Panc1 (cell line): ENCODE results near the gene ANTXR2. TPM values are rescaled to one million over a fixed set of nuclear protein-coding genes. Genes with fewer than 3 reads are reported as not detected.

Experiments used
- ATAC-seq: fragments of 200-7000 bp; cut with Tn5 transposase; 2 replicates; pipeline ENCODE4 v1.9.1; 2020; ENCODE audit warnings: mild to moderate bottlenecking, moderate library complexity
- BruUV-seq: library from RNA; stranded (reverse); fragments of 400-500 nt; replicated peaks from 2 replicates; lab custom pipeline; 2021; lab: Mats Ljungman, UMichigan
- CTCF ChIA-PET: fragments of 300-600 bp; sonication (Branson Sonifier 250); formaldehyde crosslinking; loops from one replicate; lab custom pipeline; 2022; ENCODE audit warnings: antibody characterized with exemption; lab: Charles Lee
- POLR2A ChIA-PET: fragments of 300-600 bp; sonication (Branson Sonifier 250); formaldehyde crosslinking; loops from one replicate; lab custom pipeline; 2022; ENCODE audit warnings: antibody characterized with exemption; lab: Charles Lee
- DNase-seq: peaks from one replicate; pipeline ENCODE4 v3.0.0-alpha.2; 2010; ENCODE audit warnings: low read depth, low spot score
- H3K27ac ChIP-seq: 2 replicates; pipeline ENCODE4 v1.5.1; 2011; ENCODE audit warnings: mild to moderate bottlenecking, low read length, inconsistent platforms
- H3K27me3 ChIP-seq: fragments of 200-500 bp; sonication (Bioruptor generic); 2 replicates; pipeline ENCODE4 v1.6.0; 2014; ENCODE audit warnings: low read length, inconsistent platforms; ENCODE audit not compliant: control insufficient read depth, insufficient read depth
- H3K36me3 ChIP-seq: fragments of 200-500 bp; sonication (Bioruptor generic); 2 replicates; pipeline ENCODE4 v1.5.1; 2014; ENCODE audit warnings: inconsistent platforms, mild to moderate bottlenecking, low read length, moderate library complexity; ENCODE audit not compliant: control insufficient read depth, insufficient read depth
- H3K4me1 ChIP-seq: 2 replicates; pipeline ENCODE4 v1.5.1; 2011; ENCODE audit warnings: inconsistent platforms, mild to moderate bottlenecking, low read length, moderate library complexity; ENCODE audit not compliant: control insufficient read depth, insufficient read depth
- H3K4me3 ChIP-seq, 2 experiments: 2 replicates each; pipeline ENCODE4 v1.5.1; 2011 to 2012; ENCODE audit warnings: low read depth in 2 of 2, low read length in 2 of 2, mild to moderate bottlenecking in 2 of 2, inconsistent platforms in 1 of 2, moderate library complexity in 1 of 2
- H3K9me3 ChIP-seq: fragments of 200-500 bp; sonication (Bioruptor generic); 2 replicates; pipeline ENCODE4 v1.5.1; 2014; ENCODE audit warnings: low read depth, mild to moderate bottlenecking, inconsistent platforms, low read length, moderate library complexity; ENCODE audit not compliant: control insufficient read depth, insufficient read depth
- CTCF ChIP-seq: fragments of 450-650 bp; IDR thresholded peaks from 2 replicates; pipeline ENCODE4 v1.5.1; 2017; ENCODE audit warnings: mild to moderate bottlenecking
- POLR2AphosphoS5 ChIP-seq: IDR thresholded peaks from 2 replicates; pipeline ENCODE4 v1.6.1; 2012; ENCODE audit warnings: mild to moderate bottlenecking, low read depth, low read length, moderate library complexity
- REST ChIP-seq, 2 experiments: IDR thresholded peaks; 2 replicates each; pipeline ENCODE4 v1.6.1; 2011 to 2012; ENCODE audit warnings: low read depth in 2 of 2, control low read depth in 1 of 2, low read length in 1 of 2, mild to moderate bottlenecking in 1 of 2, moderate library complexity in 1 of 2; ENCODE audit not compliant: insufficient read depth in 1 of 2
- SIN3A ChIP-seq: IDR thresholded peaks from 2 replicates; pipeline ENCODE4 v1.6.1; 2012; ENCODE audit warnings: low read depth, mild to moderate bottlenecking, low read length, moderate library complexity, borderline replicate concordance; ENCODE audit not compliant: insufficient read depth
- TCF7L2 ChIP-seq: IDR thresholded peaks from 2 replicates; pipeline ENCODE4 v1.6.1; 2011; ENCODE audit warnings: mild to moderate bottlenecking, low read depth, low read length, inconsistent platforms
- in situ Hi-C: cut with HindIII; loops from 2 replicates; pipeline ENCODE4 v1.10.0; 2016; ENCODE audit warnings: low sequenced_read_pairs, low pct_unique_long_range_greater_than_20kb
- intact Hi-C: fragments of 100-400 bp; cut with micrococcal nuclease; formaldehyde crosslinking; loops from one replicate; pipeline ENCODE4 v1.10.0; 2022; ENCODE audit not compliant: unreplicated experiment
- total RNA-seq: library from RNA; stranded (reverse); gene quantifications from one replicate; pipeline ENCODE4 v1.2.1, GENCODE V29; 2021; ENCODE audit not compliant: unreplicated experiment

The ANTXR2 gene
- total RNA-seq, 1 experiment from 2014 or later: 27.8 TPM

- Histone ChIP-seq H3K4me1 (no peaks in the 10 kb centered on the region), H3K36me3 (no peaks in the 10 kb centered on the region), H3K9me3 (no peaks in the 10 kb centered on the region), H3K4me3 (no peak overlapping the region), H3K27me3 (no peaks in the 10 kb centered on the region), H3K27ac (no peak overlapping the region)
- no TSS peak for BruUV-seq
- in situ Hi-C loops: no loop called here
- ATAC-seq: no peak
- TF ChIP-seq REST (IDR thresholded peaks at IDR 0.05; ENCODE audit: insufficient read depth in 1 of 2, low read depth in 2 of 2, low read length in 1 of 2) (no peak), CTCF (no peak), SIN3A (no peak), POLR2AphosphoS5 (no peak), TCF7L2 (no peak)
- CTCF ChIA-PET: no interaction called here
- POLR2A ChIA-PET: no interaction called here
- intact Hi-C loops: no loop called here
- DNase-seq: no peak
Observed at GRCh38 chr4:79875344-79875899, 197.6 kb downstream of the ANTXR2 start.

GRCh38 chr4:79874197-79874596 lies 198.8 kb downstream of the ANTXR2 start:
- H3K27ac ChIP-seq: no peak overlapping the region
- no peaks in the 10 kb centered on the region for H3K9me3 ChIP-seq
- BruUV-seq: no TSS peak
- H3K36me3 ChIP-seq: no peaks in the 10 kb centered on the region
- no peak for ATAC-seq
- no peak for DNase-seq
- H3K4me3 ChIP-seq: no peak overlapping the region
- no peaks in the 10 kb centered on the region for H3K27me3 ChIP-seq
- in situ Hi-C loops: no loop called here
- ChIA-PET POLR2A (no interaction called here), CTCF (no interaction called here)
- TF ChIP-seq REST (IDR thresholded peaks at IDR 0.05; ENCODE audit: insufficient read depth in 1 of 2, low read depth in 2 of 2, low read length in 1 of 2) (no peak), TCF7L2 (no peak), CTCF (no peak), POLR2AphosphoS5 (no peak), SIN3A (no peak)
- intact Hi-C loops: no loop called here
- no peaks in the 10 kb centered on the region for H3K4me1 ChIP-seq
